ENCODE results near the gene RPS6KA2. TPM values are rescaled to one million over a fixed set of nuclear protein-coding genes. Genes with fewer than 3 reads are reported as not detected.
"Not testable (repeated sequence)": the region's sequence is repeated elsewhere in the genome, so short reads cannot be mapped to it uniquely, and the experiment has no call there.

RPS6KA2 gene
- total RNA-seq, 1 experiment from 2014 or later: 4.2 TPM

- Histone ChIP-seq H3K27ac (no peak overlapping the region), H3K36me3 (no peaks in the 10 kb centered on the region), H3K4me1 (peaks cover 4% of the 10 kb centered on the region; the same call in 1 of the 2 replicates), H3K9me3 (replicated peaks) (no peaks in the 10 kb centered on the region), H3K27me3 (no peaks in the 10 kb centered on the region), H3K4me3 (no peak overlapping the region)
- DNase-seq: no peak
Measured at GRCh38 chr6:166545156-166546034, 81.7 kb downstream of the RPS6KA2 start.

- Histone ChIP-seq H3K9me3 (replicated peaks) (no peaks in the 10 kb centered on the region), H3K4me3 (no peak overlapping the region), H3K27me3 (no peaks in the 10 kb centered on the region), H3K4me1 (peaks cover 4% of the 10 kb centered on the region; the same call in 1 of the 2 replicates), H3K27ac (no peak overlapping the region), H3K36me3 (no peaks in the 10 kb centered on the region)
- no peak for DNase-seq
Measured at GRCh38 chr6:166544296-166544605, 82.8 kb downstream of the RPS6KA2 start.

GRCh38 chr6:166543603-166544295, 83.3 kb downstream of the RPS6KA2 start:
- Histone ChIP-seq H3K4me1 (peaks cover 4% of the 10 kb centered on the region; the same call in 1 of the 2 replicates), H3K27ac (no peak overlapping the region), H3K9me3 (replicated peaks) (no peaks in the 10 kb centered on the region), H3K4me3 (no peak overlapping the region), H3K27me3 (no peaks in the 10 kb centered on the region), H3K36me3 (no peaks in the 10 kb centered on the region)
- DNase-seq: no peak

GRCh38 chr6:166542580-166542912, 84.5 kb downstream of the RPS6KA2 start:
- Histone ChIP-seq H3K27me3 (no peaks in the 10 kb centered on the region), H3K9me3 (replicated peaks) (no peaks in the 10 kb centered on the region), H3K4me1 (peaks cover 4% of the 10 kb centered on the region; the same call in 1 of the 2 replicates), H3K36me3 (no peaks in the 10 kb centered on the region), H3K4me3 (no peak overlapping the region), H3K27ac (no peak overlapping the region)
- no peak for DNase-seq

GRCh38 chr6:166541876-166542579, 85.0 kb downstream of the RPS6KA2 start:
- Histone ChIP-seq H3K9me3 (replicated peaks) (no peaks in the 10 kb centered on the region), H3K4me3 (no peak overlapping the region), H3K4me1 (peaks cover 4% of the 10 kb centered on the region; the same call in 1 of the 2 replicates), H3K36me3 (no peaks in the 10 kb centered on the region), H3K27me3 (no peaks in the 10 kb centered on the region), H3K27ac (no peak overlapping the region)
- no peak for DNase-seq

GRCh38 chr6:166541366-166541765, 85.7 kb downstream of the RPS6KA2 start:
- peaks cover 4% of the 10 kb centered on the region; the same call in 1 of the 2 replicates for H3K4me1 ChIP-seq
- DNase-seq: no peak
- H3K36me3 ChIP-seq: no peaks in the 10 kb centered on the region
- H3K9me3 ChIP-seq (replicated peaks): no peaks in the 10 kb centered on the region
- H3K27ac ChIP-seq: no peak overlapping the region
- H3K27me3 ChIP-seq: no peaks in the 10 kb centered on the region
- no peak overlapping the region for H3K4me3 ChIP-seq

GRCh38 chr6:166540631-166541331, 86.3 kb downstream of the RPS6KA2 start:
- no peak overlapping the region for H3K27ac ChIP-seq
- H3K9me3 ChIP-seq (replicated peaks): no peaks in the 10 kb centered on the region
- no peak overlapping the region for H3K4me3 ChIP-seq
- peaks cover 4% of the 10 kb centered on the region; the same call in 1 of the 2 replicates for H3K4me1 ChIP-seq
- H3K27me3 ChIP-seq: no peaks in the 10 kb centered on the region
- no peaks in the 10 kb centered on the region for H3K36me3 ChIP-seq
- no peak for DNase-seq

- Histone ChIP-seq H3K27ac (no peak overlapping the region), H3K9me3 (replicated peaks) (no peaks in the 10 kb centered on the region), H3K4me3 (no peak overlapping the region), H3K27me3 (no peaks in the 10 kb centered on the region), H3K4me1 (peaks cover 4% of the 10 kb centered on the region; the same call in 1 of the 2 replicates), H3K36me3 (no peaks in the 10 kb centered on the region)
- DNase-seq: no peak
Measured at GRCh38 chr6:166539543-166539942, 87.5 kb downstream of the RPS6KA2 start.

GRCh38 chr6:166539011-166539385, 88.1 kb downstream of the RPS6KA2 start:
- not testable (repeated sequence) for H3K27ac ChIP-seq; H3K36me3 ChIP-seq; H3K27me3 ChIP-seq; H3K9me3 ChIP-seq (replicated peaks); H3K4me3 ChIP-seq; H3K4me1 ChIP-seq; DNase-seq

GRCh38 chr6:166538297-166539010, 88.6 kb downstream of the RPS6KA2 start:
- H3K27ac ChIP-seq: no peak overlapping the region
- no peaks in the 10 kb centered on the region for H3K9me3 ChIP-seq (replicated peaks)
- H3K4me3 ChIP-seq: no peak overlapping the region
- DNase-seq: no peak
- H3K27me3 ChIP-seq: no peaks in the 10 kb centered on the region
- peaks cover 4% of the 10 kb centered on the region; the same call in 1 of the 2 replicates for H3K4me1 ChIP-seq
- H3K36me3 ChIP-seq: no peaks in the 10 kb centered on the region

- Histone ChIP-seq H3K4me1 (no peaks in the 10 kb centered on the region), H3K36me3 (no peaks in the 10 kb centered on the region), H3K27me3 (no peaks in the 10 kb centered on the region), H3K4me3 (no peak overlapping the region), H3K9me3 (replicated peaks) (no peaks in the 10 kb centered on the region), H3K27ac (no peak overlapping the region)
- DNase-seq: no peak
Measured at GRCh38 chr6:166534658-166535406, 92.2 kb downstream of the RPS6KA2 start.

- H3K36me3 ChIP-seq: no peaks in the 10 kb centered on the region
- DNase-seq: no peak
- no peak overlapping the region for H3K4me3 ChIP-seq
- no peaks in the 10 kb centered on the region for H3K9me3 ChIP-seq (replicated peaks)
- H3K4me1 ChIP-seq: no peaks in the 10 kb centered on the region
- no peak overlapping the region for H3K27ac ChIP-seq
- H3K27me3 ChIP-seq: no peaks in the 10 kb centered on the region
Measured at GRCh38 chr6:166533205-166533824, 93.7 kb downstream of the RPS6KA2 start.

- DNase-seq: no peak
- Histone ChIP-seq H3K4me3 (no peak overlapping the region), H3K36me3 (no peaks in the 10 kb centered on the region), H3K27me3 (no peaks in the 10 kb centered on the region), H3K27ac (no peak overlapping the region), H3K9me3 (replicated peaks) (no peaks in the 10 kb centered on the region), H3K4me1 (0 out of 2 replicates have a peak, but pooled peaks cover 3% of the 10 kb centered on the region)
Measured at GRCh38 chr6:166532302-166532701, 94.7 kb downstream of the RPS6KA2 start.
